ENCODE data around the gene NFASC. TPM values are rescaled to one million over a fixed set of nuclear protein-coding genes. Genes with fewer than 3 reads are reported as not detected.

NFASC gene
- total and polyA plus RNA-seq, 4 experiments from 2014 or later: not detected

GRCh38 chr1:205048382-205048781 lies 177.7 kb downstream of the NFASC start:
- intact Hi-C loops (cut with micrococcal nuclease): no loop called here
- no peaks in the 10 kb centered on the region for H3K4me1 Mint-ChIP-seq
- H3K9me3 ChIP-seq (ENCODE audit: control insufficient read depth in 1 of 2, low read length in 2 of 2): no peaks in the 10 kb centered on the region
- no peak for DNase-seq
- H3K4me3 ChIP-seq (ENCODE audit: low read length in 2 of 2): no peak overlapping the region
- H3K36me3 ChIP-seq (ENCODE audit: insufficient read depth, low read length): no peaks in the 10 kb centered on the region
- ChIA-PET CTCF (ENCODE audit: partially characterized antibody) (no interaction called here), POLR2A (ENCODE audit: partially characterized antibody) (no interaction called here)
- no peaks in the 10 kb centered on the region for H3K36me3 Mint-ChIP-seq
- H3K27me3 ChIP-seq (ENCODE audit: insufficient read depth, low read length): no peaks in the 10 kb centered on the region
- H3K4me1 ChIP-seq (ENCODE audit: insufficient read depth, low read length): no peaks in the 10 kb centered on the region
- no peak overlapping the region for H3K27ac ChIP-seq (ENCODE audit: low read depth, low read length)
- H3K9me3 Mint-ChIP-seq: no peaks in the 10 kb centered on the region
- H3K27ac Mint-ChIP-seq: no peak overlapping the region
- peaks cover 7 to 37% of the 10 kb centered on the region in 2 donors for H3K27me3 Mint-ChIP-seq
- H3K4me3 Mint-ChIP-seq: no peak overlapping the region

DNA sequence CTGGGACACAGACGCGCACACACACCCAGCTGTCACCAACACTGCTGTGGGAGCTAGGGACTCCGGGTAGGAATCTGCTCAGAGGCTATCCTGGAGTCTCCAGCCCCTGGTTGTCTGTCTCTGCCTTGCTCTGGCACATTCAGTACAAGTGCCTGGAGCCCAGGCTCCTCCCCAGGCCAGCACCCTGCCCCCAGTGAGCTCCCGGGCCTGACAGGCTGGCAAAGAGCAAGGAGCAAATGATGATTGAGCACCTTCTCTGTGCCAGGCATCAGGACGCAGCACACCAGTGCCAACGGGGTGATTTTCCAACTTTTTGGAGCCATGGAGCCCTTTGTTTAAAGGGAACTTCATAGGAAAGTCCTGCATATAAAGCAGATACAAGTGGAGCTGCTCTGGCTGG lies 178.8 kb downstream of the NFASC start:
- intact Hi-C loops (cut with micrococcal nuclease): no loop called here
- Mint-ChIP-seq H3K27ac (no peak overlapping the region), H3K4me1 (no peaks in the 10 kb centered on the region), H3K36me3 (no peaks in the 10 kb centered on the region), H3K4me3 (no peak overlapping the region), H3K9me3 (no peaks in the 10 kb centered on the region), H3K27me3 (peaks cover 5 to 37% of the 10 kb centered on the region in 2 donors)
- Histone ChIP-seq H3K4me3 (ENCODE audit: low read length in 2 of 2) (no peak overlapping the region), H3K27me3 (ENCODE audit: insufficient read depth, low read length) (no peaks in the 10 kb centered on the region), H3K4me1 (ENCODE audit: insufficient read depth, low read length) (no peaks in the 10 kb centered on the region), H3K36me3 (ENCODE audit: insufficient read depth, low read length) (no peaks in the 10 kb centered on the region), H3K27ac (ENCODE audit: low read depth, low read length) (no peak overlapping the region), H3K9me3 (ENCODE audit: control insufficient read depth in 1 of 2, low read length in 2 of 2) (no peaks in the 10 kb centered on the region)
- CTCF ChIA-PET (ENCODE audit: partially characterized antibody): no interaction called here
- POLR2A ChIA-PET (ENCODE audit: partially characterized antibody): no interaction called here
- DNase-seq: no peak

DNA sequence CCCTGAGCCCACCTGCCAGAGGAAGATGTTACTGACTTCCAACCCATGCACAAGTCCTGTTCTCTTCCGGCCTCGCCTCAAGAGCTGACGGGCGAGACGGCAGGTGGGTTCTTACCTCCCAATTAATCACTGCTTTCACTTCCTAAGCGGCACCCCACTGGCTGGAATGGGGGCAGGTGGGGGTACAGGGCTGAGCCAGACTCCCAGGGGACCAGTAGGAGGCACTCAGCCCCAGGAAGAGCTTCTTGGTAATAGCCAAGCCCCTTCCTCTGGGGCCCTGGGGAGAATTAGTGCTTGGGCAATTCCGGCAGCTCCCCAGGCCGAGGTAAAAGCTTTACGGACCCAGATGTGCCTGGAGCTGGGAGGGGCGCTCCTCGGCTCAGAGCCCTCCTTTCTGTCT lies 182.0 kb downstream of the NFASC start:
- ChIA-PET CTCF (ENCODE audit: partially characterized antibody) (interaction anchor here (1.5 to 3.1 kb wide), 2 partner anchors 9 to 11 kb away, joined by 4 to 20 read pairs; no protein-coding TSS in a partner anchor), POLR2A (ENCODE audit: partially characterized antibody) (no interaction called here)
- no peak overlapping the region for H3K27ac Mint-ChIP-seq
- Histone ChIP-seq H3K36me3 (ENCODE audit: insufficient read depth, low read length) (no peaks in the 10 kb centered on the region), H3K4me3 (ENCODE audit: low read length in 2 of 2) (no peak overlapping the region), H3K27ac (ENCODE audit: low read depth, low read length) (no peak overlapping the region), H3K27me3 (ENCODE audit: insufficient read depth, low read length) (no peaks in the 10 kb centered on the region), H3K4me1 (ENCODE audit: insufficient read depth, low read length) (no peaks in the 10 kb centered on the region), H3K9me3 (ENCODE audit: control insufficient read depth in 1 of 2, low read length in 2 of 2) (no peaks in the 10 kb centered on the region)
- no peaks in the 10 kb centered on the region for H3K4me1 Mint-ChIP-seq
- intact Hi-C loops (cut with micrococcal nuclease): no loop called here
- H3K4me3 Mint-ChIP-seq: no peak overlapping the region
- H3K27me3 Mint-ChIP-seq: peaks cover 1 to 16% of the 10 kb centered on the region in 2 donors
- no peak for DNase-seq
- no peaks in the 10 kb centered on the region for H3K9me3 Mint-ChIP-seq
- no peaks in the 10 kb centered on the region for H3K36me3 Mint-ChIP-seq

- Mint-ChIP-seq H3K4me3 (no peak overlapping the region), H3K36me3 (no peaks in the 10 kb centered on the region), H3K4me1 (no peaks in the 10 kb centered on the region), H3K27me3 (peaks cover 1 to 11% of the 10 kb centered on the region in 2 donors), H3K9me3 (no peaks in the 10 kb centered on the region), H3K27ac (no peak overlapping the region)
- H3K36me3 ChIP-seq (ENCODE audit: insufficient read depth, low read length): no peaks in the 10 kb centered on the region
- intact Hi-C loops (cut with micrococcal nuclease): no loop called here
- POLR2A ChIA-PET (ENCODE audit: partially characterized antibody): no interaction called here
- H3K27ac ChIP-seq (ENCODE audit: low read depth, low read length): no peak overlapping the region
- DNase-seq: no peak
- no peaks in the 10 kb centered on the region for H3K27me3 ChIP-seq (ENCODE audit: insufficient read depth, low read length)
- H3K4me3 ChIP-seq (ENCODE audit: low read length in 2 of 2): no peak overlapping the region
- CTCF ChIA-PET (ENCODE audit: partially characterized antibody): interaction anchor here (3.1 kb wide), 1 partner anchor 8 kb away, joined by 20 read pairs; no protein-coding TSS in a partner anchor
- no peaks in the 10 kb centered on the region for H3K4me1 ChIP-seq (ENCODE audit: insufficient read depth, low read length)
- no peaks in the 10 kb centered on the region for H3K9me3 ChIP-seq (ENCODE audit: control insufficient read depth in 1 of 2, low read length in 2 of 2)
Measured at GRCh38 chr1:205053296-205053695, 182.6 kb downstream of the NFASC start.

GRCh38 chr1:205054013-205054412 lies 183.4 kb downstream of the NFASC start:
- H3K27ac ChIP-seq (ENCODE audit: low read depth, low read length): no peak overlapping the region
- no peaks in the 10 kb centered on the region for H3K36me3 Mint-ChIP-seq
- CTCF ChIA-PET (ENCODE audit: partially characterized antibody): no interaction called here
- H3K27ac Mint-ChIP-seq: no peak overlapping the region
- intact Hi-C loops (cut with micrococcal nuclease): no loop called here
- no peaks in the 10 kb centered on the region for H3K36me3 ChIP-seq (ENCODE audit: insufficient read depth, low read length)
- H3K4me1 Mint-ChIP-seq: no peaks in the 10 kb centered on the region
- no peak for DNase-seq
- H3K9me3 Mint-ChIP-seq: no peaks in the 10 kb centered on the region
- no peak overlapping the region for H3K4me3 ChIP-seq (ENCODE audit: low read length in 2 of 2)
- H3K4me3 Mint-ChIP-seq: no peak overlapping the region
- no peaks in the 10 kb centered on the region for H3K4me1 ChIP-seq (ENCODE audit: insufficient read depth, low read length)
- no peaks in the 10 kb centered on the region for H3K27me3 ChIP-seq (ENCODE audit: insufficient read depth, low read length)
- no peaks in the 10 kb centered on the region for H3K9me3 ChIP-seq (ENCODE audit: control insufficient read depth in 1 of 2, low read length in 2 of 2)
- POLR2A ChIA-PET (ENCODE audit: partially characterized antibody): no interaction called here
- H3K27me3 Mint-ChIP-seq: peaks cover 1 to 10% of the 10 kb centered on the region in 2 donors

DNA sequence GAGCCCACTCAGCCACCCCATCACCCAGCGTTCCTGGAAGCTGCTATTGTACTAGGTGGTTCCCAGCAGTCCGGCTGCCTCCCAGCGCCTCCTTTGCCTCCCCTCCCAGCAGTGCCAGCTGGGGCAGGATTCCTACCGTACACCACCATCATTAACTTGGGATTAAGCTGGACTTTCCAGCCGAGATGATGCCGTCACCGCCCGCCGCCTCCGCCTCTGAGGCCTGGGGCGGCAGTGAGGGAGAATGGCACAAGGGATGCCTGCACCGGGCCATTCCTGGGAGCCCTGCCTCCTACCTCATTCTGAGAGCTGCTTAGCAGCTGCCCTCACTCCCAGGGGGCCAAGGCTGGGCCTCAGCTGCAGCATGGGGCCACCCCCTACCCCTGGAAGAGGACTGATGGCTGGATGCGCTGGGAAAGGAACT lies 185.5 kb downstream of the NFASC start:
- Mint-ChIP-seq H3K9me3 (no peaks in the 10 kb centered on the region), H3K4me3 (no peak overlapping the region), H3K36me3 (no peaks in the 10 kb centered on the region), H3K4me1 (no peaks in the 10 kb centered on the region), H3K27ac (no peak overlapping the region), H3K27me3 (peaks cover 1 to 8% of the 10 kb centered on the region in 2 donors)
- Histone ChIP-seq H3K36me3 (ENCODE audit: insufficient read depth, low read length) (no peaks in the 10 kb centered on the region), H3K27ac (ENCODE audit: low read depth, low read length) (no peak overlapping the region), H3K9me3 (ENCODE audit: control insufficient read depth in 1 of 2, low read length in 2 of 2) (no peaks in the 10 kb centered on the region), H3K4me3 (ENCODE audit: low read length in 2 of 2) (no peak overlapping the region), H3K4me1 (ENCODE audit: insufficient read depth, low read length) (no peaks in the 10 kb centered on the region), H3K27me3 (ENCODE audit: insufficient read depth, low read length) (no peaks in the 10 kb centered on the region)
- DNase-seq: no peak
- ChIA-PET CTCF (ENCODE audit: partially characterized antibody) (no interaction called here), POLR2A (ENCODE audit: partially characterized antibody) (no interaction called here)
- intact Hi-C loops (cut with micrococcal nuclease): no loop called here

- Histone ChIP-seq H3K36me3 (ENCODE audit: insufficient read depth, low read length) (no peaks in the 10 kb centered on the region), H3K27ac (ENCODE audit: low read depth, low read length) (no peak overlapping the region), H3K27me3 (ENCODE audit: insufficient read depth, low read length) (no peaks in the 10 kb centered on the region), H3K4me3 (ENCODE audit: low read length in 2 of 2) (no peak overlapping the region), H3K4me1 (ENCODE audit: insufficient read depth, low read length) (no peaks in the 10 kb centered on the region), H3K9me3 (ENCODE audit: control insufficient read depth in 1 of 2, low read length in 2 of 2) (no peaks in the 10 kb centered on the region)
- no peak overlapping the region for H3K4me3 Mint-ChIP-seq
- ChIA-PET CTCF (ENCODE audit: partially characterized antibody) (no interaction called here), POLR2A (ENCODE audit: partially characterized antibody) (no interaction called here)
- intact Hi-C loops (cut with micrococcal nuclease): no loop called here
- no peak for DNase-seq
- H3K9me3 Mint-ChIP-seq: no peaks in the 10 kb centered on the region
- H3K4me1 Mint-ChIP-seq: no peaks in the 10 kb centered on the region
- no peaks in the 10 kb centered on the region for H3K36me3 Mint-ChIP-seq
- H3K27me3 Mint-ChIP-seq: peaks cover 1 to 7% of the 10 kb centered on the region in 2 donors
- H3K27ac Mint-ChIP-seq: no peak overlapping the region
Measured at GRCh38 chr1:205056956-205057568, 186.4 kb downstream of the NFASC start.
